Stomach (tissue), 9 donors: Measurements from ENCODE around the gene RGPD8. TPM values are rescaled to one million over a fixed set of nuclear protein-coding genes. Genes with fewer than 3 reads are reported as not detected.

Experiments used
- DNase-seq, 2 donors: peaks; one replicate each; pipeline versions ENCODE4 v3.0.0 to v3.0.0-alpha.2; 2013 to 2019
- H3K27ac ChIP-seq, 5 donors: fragments of 200-600 bp in 4 of 5; sonication (generic) in 4 of 5; one replicate each; pipeline ENCODE4 v1.5.1; 2013 to 2019; ENCODE audit warnings: mild to moderate bottlenecking in 1 of 5, moderate library complexity in 1 of 5
- H3K27me3 ChIP-seq, 3 donors: fragments of 200-600 bp; sonication (generic); one replicate each; pipeline ENCODE4 v1.5.1; 2017 to 2019; ENCODE audit warnings: mixed run types in 1 of 3
- H3K36me3 ChIP-seq, 4 donors: fragments of 200-600 bp; sonication (generic); 1 replicate in 3 of 4; 2 replicates in 1 of 4; pipeline ENCODE4 v1.5.1; 2016 to 2019
- H3K4me1 ChIP-seq, 4 donors: fragments of 200-600 bp; sonication (generic); one replicate each; pipeline ENCODE4 v1.5.1; 2016 to 2019
- H3K4me3 ChIP-seq, 4 donors: fragments of 200-600 bp; sonication (generic) in 3 of 4; one replicate each; pipeline ENCODE4 v1.5.1; 2016 to 2019; ENCODE audit warnings: mild to moderate bottlenecking in 1 of 4
- H3K9me3 ChIP-seq, 4 donors: fragments of 200-600 bp; sonication (generic); one replicate each; pipeline ENCODE4 v1.5.1; 2016 to 2019
- CTCF ChIP-seq, 7 experiments: fragments of 450-650 bp in 4 of 7; fragments of 200-600 bp in 3 of 7; sonication (generic) in 3 of 7; IDR thresholded peaks; one replicate each; pipeline ENCODE4 v1.5.1; 2016 to 2019; ENCODE audit warnings: antibody characterized with exemption in 7 of 7, control low read depth in 2 of 7, mild to moderate bottlenecking in 1 of 7
- EP300 ChIP-seq: sonication (generic); formaldehyde crosslinking; IDR thresholded peaks from one replicate; pipeline ENCODE4 v1.6.1; 2017; ENCODE audit warnings: antibody characterized with exemption
- POLR2A ChIP-seq, 4 donors: fragments of 450-650 bp; IDR thresholded peaks; one replicate each; pipeline ENCODE4 v1.6.1; 2016; ENCODE audit warnings: antibody characterized with exemption in 4 of 4, control low read depth in 2 of 4, mild to moderate bottlenecking in 1 of 4, moderate library complexity in 1 of 4
- POLR2AphosphoS5 ChIP-seq, 3 donors: sonication (generic); formaldehyde crosslinking; IDR thresholded peaks; one replicate each; pipeline ENCODE4 v1.6.1; 2016; ENCODE audit warnings: antibody characterized with exemption in 3 of 3
- WGBS, 5 donors: extraction: QIAGEN DNeasy Blood & Tissue Kit in 3 of 5; methylation state at CpG; one replicate each; pipeline versions ENCODE4 v1.1.5 to v1.1.7; 2013 to 2018; 5-methylcytosine and 5-hydroxymethylcytosine counted together
- intact Hi-C: fragments of 100-400 bp; cut with DNase I; formaldehyde crosslinking; loops from one replicate; pipeline ENCODE4 v1.15.1; 2023; ENCODE audit warnings: low total_unique reads
- polyA plus RNA-seq, 3 donors: library from polyadenylated mRNA; stranded (reverse); fragments of 200-250 nt; gene quantifications; one replicate each; pipeline ENCODE4 v1.2.3, GENCODE V29; 2013
- total RNA-seq, 5 donors: library from RNA; depleted of rRNA; stranded (reverse); fragments of >200 nt; gene quantifications; one replicate each; pipeline versions ENCODE4 v1.1.0 to v1.2.3, GENCODE V29; 2014 to 2016
- donor health status: healthy with polysubstance abuse.
- donor health status: Bipolar disorder and iron deficiency.
- donor health status: healthy.

Gene RGPD8
- total and polyA plus RNA-seq, 8 donors: 0.31 to 54.3 (median 17.1) TPM; not detected in 1

- DNase-seq: peak; percentile 84 to 94
- peaks cover 0 to 5% (median 0%) of the 10 kb centered on the region in 4 donors for H3K36me3 ChIP-seq
- intact Hi-C loops: loop anchor here (10.0 kb wide), 1 partner anchor 64 kb away; the partner anchor contains the start of gene POLR1B
- H3K27ac ChIP-seq: peak overlapping the region; percentile 83 to 93 (median 89)
- TF ChIP-seq POLR2AphosphoS5 (IDR thresholded peaks at IDR 0.05): peak; percentile 23 to 37 (median 31)
- TF ChIP-seq EP300: no peak
- TF ChIP-seq CTCF (IDR thresholded peaks at IDR 0.05): peak in 5 of 7 experiments; percentile 59 to 67 (median 62)
- TF ChIP-seq POLR2A (IDR thresholded peaks at IDR 0.05): no peak
- H3K9me3 ChIP-seq: no peaks in the 10 kb centered on the region
- WGBS, 5 donors: 0 to 1% (median 0%) methylated on average over 9 to 19 of the region's 19 CpGs
- H3K27me3 ChIP-seq: no peaks in the 10 kb centered on the region
- peak overlapping the region; percentile 83 to 97 (median 90) for H3K4me3 ChIP-seq
- peaks cover 9 to 32% (median 27%) of the 10 kb centered on the region in 4 donors for H3K4me1 ChIP-seq
Measured at GRCh38 chr2:112481050-112481527, 47.6 kb upstream of the RGPD8 start.

GRCh38 chr2:112480530-112481049 is 47.1 kb upstream of the RGPD8 start:
- DNase-seq: peak in 1 of 2 donors; percentile 38
- Histone ChIP-seq H3K27ac (peak overlapping the region in 3 of 5 donors; percentile 89 to 93 (median 90)), H3K4me3 (peak overlapping the region; percentile 83 to 97 (median 90)), H3K9me3 (no peaks in the 10 kb centered on the region), H3K27me3 (no peaks in the 10 kb centered on the region), H3K36me3 (no peaks in the 10 kb centered on the region), H3K4me1 (peaks cover 9 to 32% (median 27%) of the 10 kb centered on the region in 4 donors)
- 12 to 15% (median 12%) methylated on average over 20 of the region's 20 CpGs for WGBS, 5 donors
- intact Hi-C loops: loop anchor here (10.0 kb wide), 1 partner anchor 64 kb away; the partner anchor contains the start of gene POLR1B
- no peak for TF ChIP-seq POLR2AphosphoS5 (IDR thresholded peaks at IDR 0.05)
- no peak for TF ChIP-seq EP300
- no peak for TF ChIP-seq CTCF (IDR thresholded peaks at IDR 0.05)
- no peak for TF ChIP-seq POLR2A (IDR thresholded peaks at IDR 0.05)

- Histone ChIP-seq H3K4me1 (peaks cover 5 to 10% (median 8%) of the 10 kb centered on the region in 4 donors), H3K4me3 (no peak overlapping the region), H3K27me3 (no peaks in the 10 kb centered on the region), H3K27ac (no peak overlapping the region), H3K36me3 (no peaks in the 10 kb centered on the region), H3K9me3 (no peaks in the 10 kb centered on the region)
- intact Hi-C loops: no loop called here
- WGBS, 5 donors: 62 to 82% (median 77%) methylated on average over 7 of the region's 7 CpGs
- TF ChIP-seq POLR2A (IDR thresholded peaks at IDR 0.05): no peak
- no peak for TF ChIP-seq POLR2AphosphoS5 (IDR thresholded peaks at IDR 0.05)
- TF ChIP-seq EP300: no peak
- no peak for TF ChIP-seq CTCF (IDR thresholded peaks at IDR 0.05)
- no peak for DNase-seq
Measured at GRCh38 chr2:112476434-112476833, 43.0 kb upstream of the RGPD8 start.

GRCh38 chr2:112474844-112475486 is 41.5 kb upstream of the RGPD8 start:
- Histone ChIP-seq H3K9me3 (no peaks in the 10 kb centered on the region), H3K27me3 (no peaks in the 10 kb centered on the region), H3K4me3 (no peak overlapping the region), H3K27ac (no peak overlapping the region), H3K36me3 (no peaks in the 10 kb centered on the region), H3K4me1 (no peaks in the 10 kb centered on the region)
- no peak for DNase-seq
- TF ChIP-seq POLR2AphosphoS5 (IDR thresholded peaks at IDR 0.05) (no peak), POLR2A (IDR thresholded peaks at IDR 0.05) (no peak), EP300 (no peak), CTCF (IDR thresholded peaks at IDR 0.05) (no peak)
- 73 to 87% (median 78%) methylated on average over 6 of the region's 6 CpGs for WGBS, 5 donors
- intact Hi-C loops: no loop called here
